A549 treated with AZD2906 at 1 μM for 4 hours (cell line): ENCODE measurements around the gene KIAA0930. TPM values are rescaled to one million over a fixed set of nuclear protein-coding genes. Genes with fewer than 3 reads are reported as not detected.

Experiments used
- total RNA-seq: library from RNA; stranded (reverse); fragments of 200-300 nt; extraction: Qiagen RNA extraction; gene quantifications from 5 replicates; pipeline ENCODE4 v1.2.3, GENCODE V29; 2022

Gene KIAA0930
- 63.4 to 77.7 TPM (median 73.5 TPM) in 5 replicates for total RNA-seq

GRCh38 chr22:45240810-45241631 lies at the start of gene KIAA0930:
KIAA0930 (minus strand) TSS chr22:45240894; CDS start chr22:45240703, 191 bp downstream.

DNA sequence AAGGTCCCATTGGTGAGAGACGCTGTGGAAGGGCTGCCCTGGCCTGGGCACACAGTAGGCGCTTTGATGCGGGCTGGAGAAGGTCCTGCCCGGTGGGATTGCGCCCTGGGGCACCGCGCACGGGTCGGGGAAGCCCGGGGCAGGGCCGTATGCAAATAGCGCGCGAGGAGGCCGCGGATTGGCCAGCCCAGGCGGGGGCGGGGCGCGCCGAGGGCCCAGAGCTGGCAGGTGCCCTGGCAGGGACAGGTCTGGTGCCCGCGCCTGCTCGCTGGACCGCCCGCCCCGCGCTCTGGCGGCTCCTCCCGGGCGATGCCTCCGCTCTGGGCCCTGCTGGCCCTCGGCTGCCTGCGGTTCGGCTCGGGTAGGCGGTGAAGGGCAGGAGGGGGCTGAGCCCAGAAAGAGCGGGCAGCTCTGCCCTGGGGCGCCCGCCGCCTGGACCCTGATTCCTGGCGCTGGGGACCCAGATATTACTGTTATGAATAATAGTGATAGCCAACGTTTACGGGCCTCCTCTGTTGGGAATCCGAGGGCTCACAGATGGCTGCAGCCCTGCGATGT lies 44.1 kb upstream of the KIAA0930 start, which contains the start of gene UPK3A:
Gene UPK3A (plus strand): TSS at position 245 of the 558 bp plus-strand sequence. CDS start 65 bp downstream, at position 310.

DNA sequence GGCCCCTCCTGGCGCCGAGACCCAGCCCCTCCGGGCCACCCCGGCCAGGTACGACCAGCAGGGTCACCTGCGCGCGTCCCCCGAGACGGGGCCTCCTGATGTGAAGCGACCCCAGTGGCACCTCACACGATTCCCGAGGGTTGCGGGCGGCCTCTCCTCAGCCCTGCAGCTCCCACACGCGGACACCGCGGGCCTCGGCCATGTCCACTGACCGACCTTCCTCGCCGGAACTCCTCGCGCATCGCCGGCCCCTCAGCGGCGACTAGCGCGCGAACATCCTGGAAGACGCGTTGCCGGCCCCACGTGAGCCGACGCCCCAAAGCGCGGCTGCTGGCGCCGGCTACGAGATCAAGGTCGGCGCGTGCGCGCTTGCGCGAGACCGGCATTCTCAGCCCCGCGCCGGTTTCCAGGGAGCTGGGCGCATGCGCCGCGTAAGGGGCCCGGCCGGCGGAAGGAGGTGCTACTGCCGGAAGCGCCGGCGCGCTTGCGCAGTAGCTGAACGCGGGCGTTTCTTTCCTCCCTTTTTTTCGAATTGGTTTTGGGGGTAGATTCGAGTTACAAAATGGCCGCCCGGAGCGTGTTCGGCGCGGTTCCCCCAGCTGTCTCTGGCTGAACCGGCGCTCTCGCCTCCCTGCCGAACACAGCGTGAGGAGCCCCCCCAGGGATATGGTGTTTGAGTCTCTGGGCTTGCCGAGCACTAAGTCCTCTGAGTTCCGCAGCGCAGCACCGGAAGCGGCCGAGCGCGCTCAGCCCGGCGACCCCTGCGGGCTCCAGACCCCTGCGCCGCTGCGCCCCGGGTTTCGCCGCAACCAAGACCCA lies 77.0 kb downstream of the KIAA0930 start, which contains the start of gene NUP50:
Gene NUP50 (plus strand): TSS at position 475 of the 819 bp plus-strand sequence. CDS start 4,253 bp downstream, outside the sequence.

Other genes with a start within 250 kb of the KIAA0930 start
- gene PHF21B, start 230.9 kb downstream of the KIAA0930 start, total RNA-seq, result 0.81 to 1.2 TPM (median 0.87 TPM) in 5 replicates
- 25.2 to 30.1 TPM (median 28.1 TPM) in 5 replicates for gene NUP50, start 77.0 kb downstream of the KIAA0930 start, total RNA-seq
- not detected in 5 replicates for gene UPK3A, start 44.1 kb upstream of the KIAA0930 start, total RNA-seq
- 9.2 to 12.9 TPM (median 10.5 TPM) in 5 replicates for gene FAM118A, start 69.0 kb upstream of the KIAA0930 start, total RNA-seq
- 0.03 to 0.05 TPM in 2 of 5 replicates, not detected in the others for gene SMC1B, start 172.7 kb upstream of the KIAA0930 start, total RNA-seq
- 1.8 to 2.4 TPM (median 2.2 TPM) in 5 replicates for gene RIBC2, start 172.8 kb upstream of the KIAA0930 start, total RNA-seq